Stimulated activated CD4-positive, alpha-beta T cell treated with anti-CD3 and anti-CD28 coated beads, Interleukin-12 subunit alpha, Interleukin-12 subunit beta, amount 100 ng/mL, for 24 hours (primary cell): ENCODE measurements around the gene SLIT1.
A peak's percentile ranks its signal among the peaks of the same experiment; 100 is the strongest.
"Not testable (repeated sequence)": the region's sequence is repeated elsewhere in the genome, so short reads cannot be mapped to it uniquely, and the experiment has no call there.

Source experiments
- DNase-seq, 2 experiments: peaks; one replicate each; pipeline ENCODE4 v3.0.0-alpha.2; 2020; ENCODE audit warnings: low read depth in 2 of 2

SLIT1 gene

DNA sequence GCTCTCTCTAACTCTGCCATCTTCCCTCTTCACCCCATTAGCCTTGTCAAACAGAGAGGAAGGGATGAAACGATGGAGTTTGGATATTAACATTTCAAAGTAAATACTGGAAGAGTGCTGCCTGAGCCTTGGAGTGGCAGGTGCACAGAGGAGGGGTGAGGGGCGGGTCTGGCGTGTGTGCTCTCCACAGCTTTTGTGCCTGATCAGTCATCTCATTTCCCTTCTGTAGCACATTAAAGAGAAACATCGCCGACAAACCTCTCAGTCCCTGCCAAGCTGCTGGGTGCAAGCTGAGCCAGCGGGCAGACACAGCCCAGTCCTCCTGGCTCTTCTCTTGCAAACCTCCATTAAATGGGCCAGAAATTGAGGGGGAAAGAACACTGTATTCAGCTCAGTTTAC, 76.2 kb downstream of the SLIT1 start:
- DNase-seq: no peak

GRCh38 chr10:97107551-97107950, 78.2 kb downstream of the SLIT1 start:
- no peak for DNase-seq

DNA sequence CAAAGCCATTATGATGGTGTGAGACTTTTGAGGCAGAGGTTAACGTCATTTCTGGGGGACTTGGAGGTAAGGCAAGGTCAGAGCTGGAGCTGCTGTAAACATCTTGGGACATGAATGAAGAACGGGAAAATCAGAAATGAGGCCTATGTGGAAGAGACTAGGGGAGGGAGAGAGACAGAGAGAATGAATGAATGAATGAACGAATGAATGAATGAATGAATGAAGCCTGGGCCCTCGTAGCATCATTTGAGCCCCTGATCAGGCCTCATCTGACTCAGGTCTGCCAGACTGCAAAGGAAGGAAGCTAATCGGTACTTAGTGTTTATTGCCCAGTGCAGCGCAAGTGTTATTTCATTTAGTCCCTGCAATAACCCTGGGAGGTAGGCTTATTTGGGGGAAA, 79.6 kb downstream of the SLIT1 start:
- DNase-seq: no peak

- DNase-seq: no peak
These were observed 80.5 kb downstream of the SLIT1 start for GRCh38 chr10:97105303-97105702.

- DNase-seq: no peak
These were observed 82.3 kb downstream of the SLIT1 start for GRCh38 chr10:97103316-97104080.

- no peak for DNase-seq
These were observed 83.3 kb downstream of the SLIT1 start for GRCh38 chr10:97102441-97102840.

GRCh38 chr10:97101166-97101940, 84.4 kb downstream of the SLIT1 start:
- DNase-seq: no peak

DNA sequence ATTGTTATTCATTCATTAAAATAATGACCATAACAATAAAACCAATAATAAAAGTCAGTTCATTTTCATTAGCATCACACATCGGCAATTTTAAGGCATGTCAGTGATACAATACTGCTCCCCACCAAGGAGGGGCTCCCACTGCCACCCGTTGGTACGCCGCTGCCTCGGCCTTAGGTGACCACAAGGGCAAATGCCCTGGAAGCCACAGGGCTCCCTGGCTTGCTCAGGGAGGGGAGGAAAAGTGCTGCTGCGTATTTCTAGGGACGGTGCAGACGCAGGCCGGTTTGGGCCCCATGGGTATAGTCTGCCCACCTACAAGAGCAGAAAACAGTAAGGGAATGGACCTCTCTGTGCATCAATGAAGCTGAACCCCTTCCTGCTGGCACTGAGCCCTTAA, 85.1 kb downstream of the SLIT1 start:
- no peak for DNase-seq

GRCh38 chr10:97099868-97100267, 85.9 kb downstream of the SLIT1 start:
- DNase-seq: no peak

- DNase-seq: no peak
These were observed 86.7 kb downstream of the SLIT1 start for GRCh38 chr10:97099089-97099488.

- no peak for DNase-seq
These were observed 88.7 kb downstream of the SLIT1 start for GRCh38 chr10:97097084-97097433.

DNA sequence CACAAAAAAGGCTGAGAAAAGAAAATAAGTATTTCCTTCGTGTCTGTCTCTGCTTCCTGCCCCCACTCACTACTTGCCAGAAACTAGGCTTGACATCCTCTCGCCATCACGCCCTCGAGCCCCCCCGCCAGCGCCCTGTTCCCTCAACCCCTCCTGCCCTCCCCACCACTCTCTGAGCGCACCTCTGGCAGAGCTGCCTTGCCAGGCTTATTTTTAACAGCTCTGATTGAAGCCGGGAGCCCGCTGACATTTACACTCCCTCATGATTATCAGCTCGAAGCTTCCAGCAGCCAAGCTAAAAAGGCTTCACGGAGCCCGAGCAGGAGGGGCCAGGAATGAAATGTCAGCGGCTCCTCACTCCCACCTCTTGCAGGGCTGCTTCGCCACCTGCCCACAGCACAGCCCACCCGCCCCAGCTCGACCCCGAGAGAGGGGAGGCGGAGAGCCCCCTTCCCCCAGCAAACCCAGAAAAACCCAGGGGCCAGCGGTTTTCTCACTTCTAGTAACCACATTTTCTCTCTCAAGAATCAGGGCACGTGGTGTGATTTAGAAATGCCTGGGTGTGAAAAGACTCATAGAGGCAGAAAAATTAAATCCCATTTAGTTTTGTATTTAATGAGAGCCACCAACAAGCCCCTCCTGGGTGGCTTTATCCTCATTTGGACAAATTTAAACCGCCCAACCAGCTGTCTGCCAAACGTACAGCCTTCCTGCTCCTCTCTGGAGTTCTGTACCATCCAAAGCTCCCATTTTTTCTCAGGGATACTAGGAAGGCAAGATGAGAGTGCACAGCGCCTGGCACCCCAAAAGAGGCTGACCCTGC, 89.3 kb downstream of the SLIT1 start:
- DNase-seq: no peak

DNA sequence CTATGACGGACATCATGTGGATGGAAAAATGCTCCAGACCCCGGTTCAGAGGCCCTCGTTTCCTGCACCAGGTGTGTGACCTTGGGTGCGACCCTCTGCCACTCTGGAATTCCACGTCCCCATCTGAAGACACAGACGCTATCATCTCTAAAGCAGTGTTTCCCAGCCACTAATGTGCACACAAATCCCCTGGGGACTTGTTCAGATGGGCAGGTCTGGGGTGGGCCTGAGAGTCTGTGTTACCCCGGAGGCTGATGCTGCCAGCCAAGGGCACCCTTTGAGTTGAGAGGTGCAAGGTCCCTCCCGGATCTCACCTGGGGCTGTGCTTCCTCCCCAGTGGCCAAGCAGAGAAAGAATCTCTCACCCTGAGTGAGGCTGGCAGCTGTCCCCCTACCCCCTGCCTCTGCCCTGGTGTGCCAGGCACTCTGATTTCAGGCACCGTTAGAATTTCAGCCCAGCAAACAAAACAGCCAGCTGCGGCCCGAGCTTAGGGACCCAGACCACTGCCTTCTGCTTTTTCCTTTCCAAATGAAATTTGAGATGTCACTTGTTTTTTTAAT, 90.0 kb downstream of the SLIT1 start:
- DNase-seq: no peak

DNA sequence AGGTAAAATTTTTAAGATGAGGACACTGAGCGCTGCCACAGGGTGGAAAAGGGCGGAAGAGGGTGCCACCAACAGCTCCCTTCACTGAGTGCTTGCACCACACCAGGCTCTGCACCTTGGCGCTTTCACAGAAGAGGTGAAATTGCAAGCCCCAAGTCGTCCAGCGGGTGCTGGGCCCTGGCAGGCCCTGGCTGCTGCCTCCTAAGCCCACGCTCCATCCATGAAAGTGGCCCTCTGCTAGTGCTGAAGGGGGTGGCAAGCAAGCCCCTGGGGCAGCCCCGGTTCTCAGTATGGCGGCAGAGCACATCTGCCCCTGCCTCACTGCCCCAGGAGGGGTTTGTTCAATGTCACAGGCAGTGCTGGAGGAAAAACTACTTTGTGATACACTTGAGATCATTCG, 95.1 kb downstream of the SLIT1 start:
- no peak for DNase-seq

GRCh38 chr10:97090035-97090434, 95.7 kb downstream of the SLIT1 start:
- DNase-seq: no peak

DNA sequence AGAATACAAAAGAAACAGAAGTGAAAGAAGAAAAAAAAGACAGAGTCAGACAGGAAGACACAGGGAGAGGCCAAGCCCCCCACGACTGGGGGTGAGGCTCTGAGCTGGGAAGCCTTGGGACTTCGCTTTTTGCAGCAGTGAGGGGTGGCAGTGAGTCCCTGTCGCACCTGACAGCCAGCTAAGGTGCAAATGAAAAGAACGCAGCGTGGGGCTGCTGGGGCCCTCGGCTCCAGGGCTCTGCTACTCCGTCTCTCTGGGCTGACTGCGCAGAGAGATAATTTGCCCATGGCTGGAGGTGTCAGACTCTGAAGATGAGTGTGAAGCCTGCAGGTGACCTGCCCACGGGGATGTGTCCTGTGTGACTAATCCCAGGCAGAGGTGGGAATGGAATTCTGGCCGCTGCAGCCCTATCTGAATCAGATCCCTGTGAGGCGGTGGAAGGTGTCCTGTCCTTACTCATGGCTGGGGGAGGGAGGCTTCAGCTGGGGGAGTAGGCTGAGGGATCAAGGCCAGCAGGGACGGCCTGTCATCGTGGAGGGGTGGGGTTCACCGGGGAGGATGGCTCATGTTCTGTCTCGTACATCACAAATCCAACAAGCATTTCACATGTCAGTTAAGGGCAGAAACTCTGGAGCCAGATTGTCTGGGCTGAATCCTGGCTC, 96.4 kb downstream of the SLIT1 start:
- DNase-seq: no peak

DNA sequence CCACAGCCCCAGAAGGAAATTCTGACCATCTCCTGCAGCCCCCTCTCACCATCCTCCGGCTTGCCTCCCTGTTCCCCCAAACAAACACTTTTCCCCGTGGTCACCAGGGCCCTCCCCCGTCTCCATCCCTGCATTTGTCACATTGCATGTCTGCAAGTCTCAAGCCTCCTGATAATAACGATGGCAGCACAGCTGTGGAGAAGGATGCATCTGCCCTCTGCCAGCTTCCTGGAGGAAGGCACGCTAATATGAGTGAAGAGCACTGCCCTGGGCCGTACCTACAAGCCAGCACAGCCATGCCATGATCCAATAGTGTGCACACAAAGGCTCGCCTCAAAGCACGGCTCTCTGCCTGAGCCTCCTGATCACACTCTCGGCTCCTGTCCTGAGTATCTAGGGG, 98.5 kb downstream of the SLIT1 start:
- DNase-seq: no peak

- no peak for DNase-seq
These were observed 99.2 kb downstream of the SLIT1 start for GRCh38 chr10:97086530-97086929.

DNA sequence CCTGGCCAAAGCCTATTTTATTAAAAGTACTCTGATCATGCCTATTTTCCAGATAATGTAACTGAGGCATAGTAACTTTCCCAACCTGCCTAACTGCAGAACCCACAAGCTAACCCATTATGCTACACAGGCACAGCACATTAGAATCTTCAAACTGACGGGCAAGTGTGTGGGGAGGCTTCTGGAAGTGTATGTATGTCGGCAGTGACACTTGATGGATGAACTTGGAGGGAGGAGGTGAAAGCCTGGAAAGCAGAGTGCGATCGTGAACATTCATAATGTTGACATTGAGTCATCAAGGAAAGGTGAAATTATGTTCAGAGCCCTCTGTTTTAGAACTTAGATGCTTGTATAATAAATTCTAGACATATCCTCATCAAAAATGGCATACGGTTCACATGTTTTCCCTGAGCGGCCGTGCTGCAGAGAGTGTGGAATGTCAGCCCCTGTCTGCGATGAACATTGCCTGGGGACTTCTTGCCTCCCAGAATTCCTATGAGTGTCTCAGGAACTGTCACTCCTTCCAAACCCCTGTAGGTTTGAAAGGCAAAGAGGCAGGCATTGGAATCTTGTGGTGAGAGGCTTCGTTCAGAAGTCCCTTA, 102.4 kb downstream of the SLIT1 start:
- no peak for DNase-seq

DNA sequence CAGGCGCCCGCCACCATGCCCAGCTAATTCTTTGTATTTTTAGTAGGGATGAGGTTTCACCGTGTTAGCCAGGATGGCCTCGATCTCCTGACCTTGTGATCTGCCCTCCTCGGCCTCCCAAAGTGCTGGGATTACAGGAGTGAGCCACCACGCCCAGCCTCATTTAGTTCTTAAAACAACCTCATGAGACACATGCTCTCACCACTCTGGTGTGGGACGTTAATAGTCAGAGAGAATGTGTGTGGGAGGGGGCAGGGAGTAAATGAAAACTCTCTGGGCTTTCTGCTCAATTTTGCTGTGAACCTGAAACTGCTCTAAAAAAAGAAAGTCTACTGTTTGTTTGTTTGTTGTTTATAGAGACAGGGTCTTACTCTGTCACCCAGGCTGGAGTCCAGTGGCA, 103.2 kb downstream of the SLIT1 start:
- DNase-seq: not testable (repeated sequence)

- peak in 1 of 2 experiments; percentile 55 for DNase-seq
These were observed 104.0 kb downstream of the SLIT1 start for GRCh38 chr10:97081621-97082235.
